Panc1 (cell line): Measurements from ENCODE around the gene IQUB.
"Not testable (repeated sequence)": the region's sequence is repeated elsewhere in the genome, so short reads cannot be mapped to it uniquely, and the experiment has no call there.

Experiments
- POLR2AphosphoS5 ChIP-seq: IDR thresholded peaks from 2 replicates; pipeline ENCODE4 v1.6.1; 2012; ENCODE audit warnings: mild to moderate bottlenecking, low read depth, low read length, moderate library complexity
- TCF7L2 ChIP-seq: IDR thresholded peaks from 2 replicates; pipeline ENCODE4 v1.6.1; 2011; ENCODE audit warnings: mild to moderate bottlenecking, low read depth, low read length, inconsistent platforms
- TF ChIP-seq, protein P1 (sequence below): fragments of 450-650 bp; IDR thresholded peaks from 2 replicates; pipeline ENCODE4 v1.5.1; 2017; ENCODE audit warnings: mild to moderate bottlenecking

- TF ChIP-seq TCF7L2, POLR2AphosphoS5: not testable (repeated sequence)
- TF ChIP-seq, protein P1, sequence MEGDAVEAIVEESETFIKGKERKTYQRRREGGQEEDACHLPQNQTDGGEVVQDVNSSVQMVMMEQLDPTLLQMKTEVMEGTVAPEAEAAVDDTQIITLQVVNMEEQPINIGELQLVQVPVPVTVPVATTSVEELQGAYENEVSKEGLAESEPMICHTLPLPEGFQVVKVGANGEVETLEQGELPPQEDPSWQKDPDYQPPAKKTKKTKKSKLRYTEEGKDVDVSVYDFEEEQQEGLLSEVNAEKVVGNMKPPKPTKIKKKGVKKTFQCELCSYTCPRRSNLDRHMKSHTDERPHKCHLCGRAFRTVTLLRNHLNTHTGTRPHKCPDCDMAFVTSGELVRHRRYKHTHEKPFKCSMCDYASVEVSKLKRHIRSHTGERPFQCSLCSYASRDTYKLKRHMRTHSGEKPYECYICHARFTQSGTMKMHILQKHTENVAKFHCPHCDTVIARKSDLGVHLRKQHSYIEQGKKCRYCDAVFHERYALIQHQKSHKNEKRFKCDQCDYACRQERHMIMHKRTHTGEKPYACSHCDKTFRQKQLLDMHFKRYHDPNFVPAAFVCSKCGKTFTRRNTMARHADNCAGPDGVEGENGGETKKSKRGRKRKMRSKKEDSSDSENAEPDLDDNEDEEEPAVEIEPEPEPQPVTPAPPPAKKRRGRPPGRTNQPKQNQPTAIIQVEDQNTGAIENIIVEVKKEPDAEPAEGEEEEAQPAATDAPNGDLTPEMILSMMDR = not testable (repeated sequence)
Observed at GRCh38 chr7:123407951-123408350, 126.4 kb downstream of the IQUB start.
